GM18526 (cell line): ENCODE results near the gene GINS1.

Experiments used
- POLR2A ChIP-seq: IDR thresholded peaks from 3 replicates; pipeline ENCODE4 v1.6.1; 2011; ENCODE audit not compliant: insufficient read length; ENCODE audit errors: extremely low read depth

GINS1 gene

DNA sequence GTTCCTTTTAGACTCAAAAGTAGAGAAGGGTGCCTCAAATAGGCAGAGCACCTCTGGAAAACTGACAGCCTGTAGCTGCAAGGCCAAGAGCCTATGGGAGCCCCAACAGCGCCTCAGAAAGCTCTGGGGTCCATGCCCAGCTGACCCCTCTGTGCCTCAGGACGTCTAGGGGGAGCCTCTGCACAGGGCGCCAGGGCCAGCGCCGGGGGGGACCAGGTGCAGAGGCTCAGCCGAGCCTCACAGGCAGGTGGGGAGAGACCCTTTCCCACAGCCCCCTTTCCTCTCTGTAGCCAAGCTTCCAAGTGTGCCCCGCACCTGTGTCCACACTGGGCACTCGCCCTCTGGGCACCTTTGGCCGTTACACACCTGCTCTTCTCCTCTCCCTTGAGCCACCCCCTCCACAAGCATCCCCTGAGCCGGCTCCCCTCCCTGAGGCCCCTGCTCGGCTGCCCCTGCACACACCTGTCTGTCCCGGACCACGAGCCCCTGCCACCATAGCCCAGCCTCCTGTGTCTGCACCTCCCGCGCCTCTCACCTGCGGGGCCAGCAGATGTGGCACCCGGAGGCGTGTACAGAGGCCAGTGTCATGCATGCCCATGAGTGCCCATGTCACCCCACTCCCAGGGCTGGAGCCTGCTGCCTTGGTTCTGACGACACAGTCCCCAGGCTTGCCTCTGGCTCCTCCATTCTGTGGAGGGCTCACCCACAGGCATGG is 53.2 kb downstream of the GINS1 start:
- TF ChIP-seq POLR2A, result no peak

DNA sequence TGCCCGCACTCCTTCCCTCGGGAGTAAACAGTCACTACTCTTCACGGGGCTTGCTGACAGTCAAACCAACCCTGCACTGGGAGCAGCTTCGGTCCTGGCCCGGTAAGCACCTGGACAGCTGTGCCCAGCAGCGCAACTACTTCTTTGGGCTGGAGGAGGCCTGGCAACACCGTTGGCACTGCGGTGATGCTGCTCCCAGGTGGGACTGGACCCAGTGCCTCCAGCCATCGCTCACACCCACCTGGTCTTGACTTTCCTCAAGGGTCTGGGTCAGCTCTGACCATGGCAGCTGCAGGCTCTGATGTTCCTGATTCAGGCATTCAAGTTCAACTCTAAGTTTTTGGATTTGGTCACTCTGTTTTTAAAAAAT is 53.8 kb downstream of the GINS1 start:
- no peak for TF ChIP-seq POLR2A

DNA sequence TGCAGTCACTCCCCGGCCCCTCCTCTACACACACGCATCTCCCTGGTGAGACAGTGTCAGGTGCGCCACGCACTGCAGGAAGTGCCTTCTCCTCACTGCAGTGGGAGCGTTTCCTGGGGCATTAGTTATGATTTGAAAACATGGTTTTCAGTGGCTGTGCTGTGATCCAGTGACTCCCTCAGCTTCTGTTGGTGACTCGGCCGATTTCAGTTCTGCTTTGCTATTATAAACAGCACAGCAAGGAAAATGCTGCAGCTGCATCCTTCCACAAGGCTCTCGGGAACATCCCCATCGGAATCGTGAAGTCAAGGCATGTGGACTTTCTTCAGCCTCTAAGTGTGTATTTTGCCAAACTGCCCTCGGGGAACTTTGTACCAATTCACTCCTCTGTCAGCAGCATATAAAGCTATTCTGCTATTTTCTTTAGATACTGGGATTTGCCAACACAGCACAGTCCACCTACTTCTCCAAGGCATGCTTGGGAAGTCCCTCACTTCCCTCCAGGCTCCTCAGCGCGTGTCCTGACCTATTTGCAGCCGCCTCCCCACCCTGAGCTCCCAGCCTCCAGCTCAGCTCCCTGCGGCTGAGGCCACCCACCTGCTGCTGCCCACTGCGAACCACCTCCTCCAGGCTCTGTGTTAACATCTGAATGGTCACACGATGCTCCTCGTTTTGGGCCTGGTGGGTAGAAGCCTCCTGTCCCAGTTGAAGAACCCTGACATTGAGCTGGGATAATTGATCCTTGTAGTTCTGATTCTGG is 54.5 kb downstream of the GINS1 start:
- TF ChIP-seq POLR2A, result no peak

DNA sequence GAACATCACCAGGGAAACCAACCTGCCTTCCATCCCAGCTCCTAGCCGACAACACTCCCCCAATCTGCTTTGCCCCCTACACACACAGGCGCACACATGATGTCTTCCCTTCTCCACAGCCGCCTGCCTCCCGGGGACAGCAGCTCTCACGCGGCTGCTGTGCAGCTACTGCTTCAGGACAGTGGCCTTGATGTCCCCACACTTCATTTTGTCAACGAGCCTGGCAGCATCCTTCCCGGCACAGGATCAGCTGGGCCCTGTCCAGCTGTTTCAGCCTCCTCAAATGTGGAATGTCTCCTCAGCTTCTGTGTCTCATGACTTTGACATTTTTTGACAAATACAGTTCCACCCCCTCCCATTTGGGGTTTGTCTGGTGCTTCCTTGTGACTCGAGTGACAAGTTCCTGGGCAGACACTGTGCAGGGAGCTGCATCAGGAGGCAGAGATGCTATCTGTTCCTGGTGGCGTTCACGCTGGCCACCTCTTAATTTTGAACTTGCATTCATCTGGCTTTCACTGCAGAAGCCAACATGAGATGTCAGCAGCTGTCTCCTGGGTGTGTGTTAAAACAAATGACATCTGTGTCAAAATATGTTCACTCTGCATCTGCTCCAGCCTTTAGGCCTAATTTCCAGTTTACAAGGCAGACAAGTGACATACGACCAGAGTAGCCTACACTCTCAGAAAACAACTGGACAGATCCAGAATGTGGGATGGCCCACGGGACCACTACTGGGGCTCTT is 57.2 kb downstream of the GINS1 start:
- TF ChIP-seq POLR2A, result no peak

DNA sequence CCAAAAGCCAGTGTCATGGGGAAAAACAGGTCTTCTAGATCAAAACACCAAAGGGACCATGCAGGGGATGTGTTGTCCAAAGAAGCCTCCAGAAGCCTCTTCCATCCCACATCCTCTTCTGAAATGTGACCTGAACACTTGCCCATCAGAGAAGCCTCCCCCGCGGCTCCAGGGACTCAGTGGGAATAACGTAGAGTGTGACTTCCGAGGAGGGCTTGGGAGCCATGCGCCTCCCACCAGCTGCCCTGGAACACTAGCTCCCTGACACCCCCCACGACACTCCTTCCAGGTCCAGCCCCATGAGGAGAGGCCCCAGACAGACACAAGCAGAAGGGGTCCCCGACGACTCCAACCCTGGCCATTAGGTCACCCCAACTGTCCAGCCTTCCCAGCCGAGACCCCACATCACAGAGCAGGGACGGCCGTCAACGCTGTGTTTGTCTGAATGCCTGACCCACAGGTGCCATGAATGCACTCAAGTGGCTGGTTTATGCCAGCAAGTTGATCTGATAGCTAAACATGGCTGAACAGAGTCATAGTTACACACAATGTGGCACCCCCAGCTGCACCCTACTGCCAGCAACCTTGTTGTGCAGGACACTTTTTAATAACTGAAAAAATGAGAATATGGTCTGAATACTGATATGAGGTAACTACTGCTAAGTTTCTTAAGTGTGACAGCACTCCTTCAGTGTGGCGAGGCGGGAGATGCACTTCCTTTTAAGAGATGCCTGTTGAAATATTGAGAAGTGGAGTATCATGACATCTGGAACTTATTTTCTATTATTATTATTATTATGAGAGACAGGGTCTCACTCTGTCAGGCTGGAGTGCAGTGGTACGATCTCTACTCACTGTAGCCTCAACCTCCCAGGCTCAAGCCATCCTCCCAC is 58.0 kb downstream of the GINS1 start:
- no peak for TF ChIP-seq POLR2A

DNA sequence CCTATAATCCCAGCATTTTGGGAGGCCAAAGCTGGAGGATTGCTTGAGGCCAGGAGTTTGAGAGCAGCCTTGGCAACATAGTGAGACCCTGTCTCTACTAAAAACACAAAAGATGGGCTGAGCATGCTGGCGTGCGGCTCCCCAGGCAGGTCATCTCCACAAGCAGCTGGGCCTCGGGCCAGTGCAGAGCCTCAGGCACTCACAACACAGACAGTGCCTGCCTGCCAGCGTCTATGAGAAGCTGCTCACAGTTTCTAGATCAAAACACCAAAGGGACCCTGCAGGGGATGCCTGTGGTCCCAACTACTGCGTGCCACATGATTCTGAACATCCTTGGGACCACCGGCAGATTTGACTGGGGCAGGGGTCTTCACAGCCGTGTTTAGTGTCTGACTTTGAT is 59.4 kb downstream of the GINS1 start:
- no peak for TF ChIP-seq POLR2A

DNA sequence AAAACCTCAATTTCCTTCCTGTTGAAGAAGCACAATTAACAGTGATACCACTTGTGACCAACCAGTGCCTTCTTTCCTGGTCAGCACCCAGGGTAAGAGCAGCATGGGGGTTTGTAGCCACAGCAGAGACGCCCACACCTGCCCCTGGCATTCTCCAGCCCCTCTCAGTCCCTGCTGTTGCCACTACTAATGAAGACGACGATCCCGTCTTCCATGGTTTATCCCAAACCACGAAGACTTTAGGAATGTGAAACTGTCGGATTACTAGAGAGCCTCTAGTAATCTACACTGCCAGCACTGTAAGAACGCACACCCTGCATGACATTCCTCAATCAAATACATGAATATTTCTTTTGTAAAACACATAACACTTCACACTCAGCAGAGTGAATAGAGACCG is 60.0 kb downstream of the GINS1 start:
- TF ChIP-seq POLR2A, result no peak

DNA sequence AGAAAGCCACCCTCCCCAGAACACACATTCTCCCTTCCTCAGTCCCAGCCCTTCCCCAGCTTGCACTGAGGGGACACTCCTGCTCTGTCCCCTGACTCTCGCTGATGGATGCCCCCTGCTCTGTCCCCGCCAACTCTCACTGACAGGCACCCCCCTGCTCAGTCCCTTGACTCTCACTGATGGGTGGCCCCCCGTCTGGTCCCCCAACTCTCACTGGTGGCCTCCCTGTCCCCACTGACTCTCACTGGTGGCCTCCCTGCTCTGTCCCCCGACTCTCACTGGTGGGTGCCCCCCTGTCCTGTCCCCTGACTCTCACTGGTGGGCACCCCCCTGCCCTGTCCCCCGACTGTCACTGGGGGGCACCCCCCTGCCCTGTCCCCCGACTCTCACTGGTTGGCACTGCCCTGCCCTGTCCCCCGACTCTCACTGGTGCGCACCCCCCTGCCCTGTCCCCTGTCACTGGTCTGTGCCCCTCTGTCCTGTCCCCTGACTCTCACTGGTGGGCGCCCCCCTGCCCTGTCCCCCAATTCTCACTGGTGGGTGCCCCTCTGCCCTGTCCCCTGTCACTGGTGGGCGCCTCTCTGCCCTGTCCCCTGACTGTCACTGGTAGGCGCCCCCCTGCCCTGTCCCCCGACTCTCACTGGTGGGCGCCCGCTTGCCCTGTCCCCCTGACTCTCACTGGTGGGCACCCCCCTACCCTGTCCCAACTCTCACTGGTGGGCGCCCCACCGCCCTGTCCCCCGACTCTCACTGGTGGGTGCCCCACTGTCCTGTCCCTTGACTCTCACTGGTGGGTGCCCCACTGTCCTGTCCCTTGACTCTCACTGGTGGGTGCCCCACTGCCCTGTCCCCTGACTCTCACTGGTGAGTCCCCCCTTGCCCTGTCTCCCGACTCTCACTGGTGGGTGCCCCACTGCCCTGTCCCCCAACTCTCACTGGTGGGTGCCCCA is 60.9 kb downstream of the GINS1 start:
- TF ChIP-seq POLR2A, result no peak

DNA sequence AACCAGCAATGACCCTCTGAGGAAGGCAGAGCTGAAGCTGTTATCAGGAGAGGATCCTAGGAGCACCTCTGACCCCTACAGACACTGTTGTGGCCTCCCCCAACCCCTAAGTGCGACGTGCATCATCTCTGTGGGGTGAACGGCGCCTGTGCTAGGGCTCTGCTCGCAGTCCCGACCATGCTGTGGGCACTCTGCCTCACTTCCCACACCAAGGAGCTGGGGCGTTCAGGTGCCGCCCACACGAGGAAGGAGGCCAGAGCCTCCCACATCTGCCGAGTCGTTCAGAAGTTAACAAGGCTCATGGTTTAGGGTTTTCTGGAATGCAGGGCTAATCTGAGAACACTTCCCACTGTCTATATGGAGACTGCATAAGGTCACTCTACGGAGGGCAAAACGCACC is 62.1 kb downstream of the GINS1 start:
- TF ChIP-seq POLR2A, result no peak

DNA sequence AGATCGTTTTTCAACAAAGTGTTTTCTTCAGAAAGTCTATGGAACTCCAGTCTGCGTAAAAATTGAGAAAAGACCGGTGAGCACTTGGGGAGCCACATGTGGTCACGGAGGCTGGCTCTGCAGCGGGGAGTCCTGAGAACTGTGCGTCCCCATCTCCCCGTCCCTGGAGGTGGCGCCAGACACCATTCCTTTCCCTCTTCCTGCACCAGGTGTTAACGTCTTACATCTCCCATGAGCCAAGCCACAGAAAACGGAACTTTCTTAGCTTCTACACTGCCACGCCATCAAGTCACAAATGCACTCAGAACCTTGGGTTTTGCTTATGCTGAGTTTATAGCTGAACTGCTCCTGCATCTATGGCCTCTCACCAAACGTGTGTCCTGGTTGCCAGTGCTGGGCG is 62.6 kb downstream of the GINS1 start:
- TF ChIP-seq POLR2A, result no peak

DNA sequence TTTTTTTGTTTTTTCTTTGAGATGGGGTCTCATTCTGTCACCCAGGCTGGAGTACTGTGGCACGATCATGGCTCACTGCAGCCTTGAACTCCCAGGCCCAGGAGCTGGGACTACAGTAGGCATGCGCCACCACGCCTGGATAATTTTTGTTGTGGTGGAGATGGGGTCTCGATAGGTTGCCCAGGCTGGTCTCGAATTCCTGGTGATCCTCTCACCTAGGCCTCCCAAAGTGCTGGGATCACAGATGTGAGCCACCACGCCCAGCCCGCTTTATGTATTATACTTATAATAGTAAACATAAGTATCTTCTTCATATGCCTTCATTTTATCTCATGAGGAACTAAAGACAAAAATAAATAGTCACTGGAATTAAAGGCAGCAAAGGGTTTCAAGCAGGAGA is 63.5 kb downstream of the GINS1 start:
- no peak for TF ChIP-seq POLR2A

DNA sequence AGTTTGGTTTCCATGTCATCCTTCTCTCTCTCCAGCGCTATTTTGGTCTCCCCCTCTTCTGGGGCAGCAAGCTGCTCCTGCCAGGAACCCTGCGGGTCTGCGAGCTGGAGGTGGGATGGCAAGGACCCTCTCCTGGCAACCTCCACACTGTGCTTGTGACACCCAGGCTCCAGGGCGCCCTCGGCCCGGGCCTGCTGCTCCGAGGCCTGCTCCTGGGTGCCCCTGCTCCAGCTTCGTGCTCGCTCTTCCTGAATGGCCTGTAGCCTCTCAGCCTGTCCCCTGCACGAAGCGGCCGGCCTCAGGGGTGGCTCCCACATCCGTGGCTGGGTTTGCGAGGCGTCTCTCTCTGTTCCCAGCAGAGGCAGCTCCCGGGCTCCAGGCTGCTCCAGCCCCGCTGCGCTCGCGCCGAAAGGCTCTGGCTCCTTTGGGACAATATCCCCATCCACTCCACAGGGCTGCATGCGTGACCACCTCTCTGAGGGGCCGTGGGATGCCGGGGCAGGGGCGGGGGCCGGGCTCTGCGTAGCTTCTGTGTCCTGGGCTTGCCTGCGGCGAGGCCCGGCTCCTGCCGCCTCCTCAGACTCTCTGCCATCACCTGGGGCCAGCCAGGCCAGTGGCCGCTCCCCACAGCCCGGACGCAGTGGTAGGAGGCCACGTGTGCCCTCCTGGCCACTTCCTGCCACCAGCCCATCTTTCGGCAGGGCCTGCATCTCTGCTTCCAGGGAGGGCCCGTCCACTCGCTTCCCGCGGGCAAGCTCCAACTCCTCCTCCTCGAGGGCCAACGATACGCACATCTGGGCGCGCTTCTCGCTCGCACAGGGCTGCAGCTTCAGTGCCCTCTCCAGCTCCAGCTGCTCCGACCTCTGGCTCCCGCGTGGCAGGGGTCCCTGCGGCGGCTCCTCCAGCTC is 68.9 kb downstream of the GINS1 start:
- TF ChIP-seq POLR2A, result no peak
